ENCODE measurements around the gene EYS.
"Not testable (repeated sequence)": the region's sequence is repeated elsewhere in the genome, so short reads cannot be mapped to it uniquely, and the experiment has no call there.

The EYS gene

GRCh38 chr6:63792736-63793464 lies 1914.1 kb downstream of the EYS start:
- no peak for DNase-seq (ENCODE audit: low spot score)

- no peak for DNase-seq (ENCODE audit: low spot score)
These were observed 1916.7 kb downstream of the EYS start for GRCh38 chr6:63790334-63790733.

GRCh38 chr6:63789699-63790098 lies 1917.3 kb downstream of the EYS start:
- no peak for DNase-seq (ENCODE audit: low spot score)

GRCh38 chr6:63788569-63788968 lies 1918.5 kb downstream of the EYS start:
- DNase-seq (ENCODE audit: low spot score) = no peak

DNA sequence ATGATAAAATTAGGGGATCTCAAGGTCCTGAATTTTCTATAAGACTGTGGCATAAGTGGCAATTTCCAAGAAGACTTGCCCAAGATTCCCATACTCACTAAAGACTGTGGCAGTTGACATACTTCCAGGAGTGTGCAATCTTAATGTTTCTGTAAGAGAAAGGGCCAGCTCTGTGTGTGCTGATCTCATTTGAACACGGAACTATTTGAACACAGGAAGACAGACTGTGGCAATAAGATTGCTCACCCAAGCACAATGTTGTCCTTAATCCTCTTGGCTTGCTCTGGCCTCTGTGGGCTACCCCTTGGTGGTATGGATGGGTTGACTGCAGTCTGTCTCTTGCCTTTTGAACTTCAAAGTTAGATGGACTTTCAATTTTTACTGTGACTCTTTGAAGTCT lies 1920.0 kb downstream of the EYS start:
- DNase-seq (ENCODE audit: low spot score) = no peak

DNA sequence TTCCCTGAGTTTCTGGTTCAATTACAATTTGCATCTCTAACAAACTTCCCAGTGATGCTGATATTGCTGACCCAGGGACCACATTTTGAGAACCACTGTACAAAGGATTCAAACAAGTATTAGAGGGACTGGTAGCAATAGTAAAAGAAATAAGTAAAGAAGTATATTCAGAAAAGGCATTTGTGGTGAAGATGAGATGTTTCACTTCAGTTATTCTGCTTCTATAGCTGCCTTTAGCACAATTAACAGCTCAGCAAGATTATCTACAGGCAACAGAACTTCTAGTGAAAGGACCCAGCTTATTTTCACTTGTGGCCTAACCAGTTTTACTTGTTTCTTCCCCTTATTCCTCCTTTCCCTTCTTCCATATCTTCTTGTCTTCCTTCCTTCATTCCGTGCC lies 1922.0 kb downstream of the EYS start:
- no peak for DNase-seq (ENCODE audit: low spot score)

- peak; percentile 14 for DNase-seq (ENCODE audit: low spot score)
These were observed 1923.9 kb downstream of the EYS start for GRCh38 chr6:63783096-63783495.

- no peak for DNase-seq (ENCODE audit: low spot score)
These were observed 1932.1 kb downstream of the EYS start for GRCh38 chr6:63774961-63775360.

DNA sequence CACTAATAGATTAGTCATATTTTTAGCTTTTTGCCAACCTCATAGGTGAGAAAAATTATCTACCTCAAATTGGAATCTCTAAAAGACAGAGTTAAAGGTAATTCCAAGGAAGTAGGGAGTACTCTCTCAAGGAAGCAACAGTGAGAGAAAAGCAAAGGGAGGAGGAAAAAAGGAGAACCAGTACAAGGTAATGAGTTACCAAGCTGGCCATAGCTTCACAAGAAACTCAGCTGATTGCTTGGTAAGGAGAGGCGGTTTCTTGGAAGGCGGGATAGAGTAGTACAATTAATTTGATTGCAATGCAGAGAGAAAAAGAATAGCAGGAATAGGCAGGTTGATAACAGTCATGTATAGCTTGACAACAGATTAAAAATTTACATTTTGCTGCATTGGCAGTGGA lies 1933.8 kb downstream of the EYS start:
- no peak for DNase-seq (ENCODE audit: low spot score)

DNA sequence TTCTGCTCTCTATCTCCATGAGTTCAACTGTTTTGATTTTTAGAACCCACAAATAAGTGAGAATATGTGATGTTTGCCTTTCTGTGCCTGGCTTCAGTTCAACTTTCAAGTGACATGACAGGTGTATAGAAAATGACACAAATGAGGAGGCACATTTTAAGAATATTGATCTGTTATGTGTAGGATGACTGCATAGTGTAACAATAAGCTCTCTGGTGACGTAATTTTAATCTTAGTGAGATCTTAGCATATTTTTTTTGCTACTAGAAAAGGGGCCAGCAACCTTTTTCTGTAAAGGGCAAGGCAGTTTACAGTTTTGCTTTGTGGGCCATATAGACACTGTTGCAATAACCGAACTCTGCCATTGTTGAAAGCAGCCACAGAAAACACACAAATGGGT lies 1941.2 kb downstream of the EYS start:
- DNase-seq (ENCODE audit: low spot score) = no peak

DNA sequence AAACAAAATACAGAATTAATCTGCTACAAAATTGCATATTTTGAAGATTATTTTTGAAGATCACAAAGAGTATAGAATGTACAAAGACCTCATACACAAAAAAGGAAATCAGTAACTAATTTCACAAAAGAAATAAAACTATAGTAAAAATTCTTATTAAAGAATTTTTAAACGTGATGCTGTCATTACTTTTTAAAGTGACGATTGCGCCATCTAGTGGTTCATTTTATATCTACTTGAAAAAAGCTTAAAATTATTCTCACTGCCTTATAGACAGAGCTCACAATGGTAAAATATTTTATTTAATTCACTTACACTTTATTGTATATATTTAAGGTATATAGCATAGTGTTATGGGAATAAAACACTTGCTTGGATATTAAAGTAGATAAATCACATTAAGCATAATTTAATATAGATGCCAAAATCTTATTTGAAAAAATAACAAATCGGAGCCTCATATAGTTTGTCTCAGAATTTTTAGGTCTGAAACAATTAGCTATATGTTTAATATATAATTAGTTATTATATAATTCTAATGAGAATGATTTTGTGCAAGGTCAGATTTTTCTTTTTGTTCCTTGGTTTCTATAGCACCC lies 1942.6 kb downstream of the EYS start:
- DNase-seq (ENCODE audit: low spot score) = peak; percentile 54

DNA sequence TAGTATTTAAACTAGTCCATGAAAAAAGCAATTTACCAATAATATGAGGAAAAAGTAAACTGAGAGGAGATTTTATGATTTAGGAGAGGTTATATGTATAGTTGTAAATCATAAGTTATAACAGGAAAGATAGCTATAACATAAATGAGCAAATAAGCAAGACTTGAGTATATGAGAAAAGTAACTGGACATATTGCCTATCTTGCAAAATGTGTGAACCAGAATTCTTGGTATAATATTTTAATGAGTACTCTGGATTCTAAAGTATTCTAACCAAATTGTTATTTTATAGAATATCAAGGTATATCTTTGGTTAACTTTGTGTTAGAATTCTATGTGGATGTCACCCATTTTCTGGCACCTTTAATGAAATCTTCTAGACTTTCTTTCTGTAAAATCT lies 1946.8 kb downstream of the EYS start:
- no peak for DNase-seq (ENCODE audit: low spot score)

- DNase-seq (ENCODE audit: low spot score) = no peak
These were observed 1947.4 kb downstream of the EYS start for GRCh38 chr6:63759605-63760105.

- DNase-seq (ENCODE audit: low spot score) = no peak
These were observed 1949.2 kb downstream of the EYS start for GRCh38 chr6:63757826-63758225.

- not testable (repeated sequence) for DNase-seq (ENCODE audit: low spot score)
These were observed 1949.8 kb downstream of the EYS start for GRCh38 chr6:63757275-63757674.

DNA sequence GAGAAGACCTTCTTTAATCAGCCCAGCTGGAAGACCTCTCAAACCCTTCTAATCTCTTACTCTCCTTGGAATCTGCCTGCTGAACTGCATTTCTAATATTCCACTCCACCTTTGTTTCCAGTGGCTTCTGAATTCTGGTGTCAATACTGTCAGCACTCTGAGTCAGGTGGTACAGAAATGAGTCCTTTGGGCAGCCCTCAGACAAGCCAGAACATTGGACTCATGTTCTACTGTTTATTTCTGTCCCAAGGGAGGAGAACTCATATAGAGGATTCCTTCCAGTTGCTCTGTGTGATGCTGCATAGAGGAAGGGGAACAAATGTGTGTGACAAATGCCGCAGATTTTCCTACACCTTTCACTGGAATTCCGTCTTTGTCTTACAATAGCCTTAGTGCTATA lies 1956.6 kb downstream of the EYS start:
- DNase-seq (ENCODE audit: low spot score) = no peak

GRCh38 chr6:63745784-63746183 lies 1961.2 kb downstream of the EYS start:
- DNase-seq (ENCODE audit: low spot score) = no peak

GRCh38 chr6:63744810-63745209 lies 1962.2 kb downstream of the EYS start:
- DNase-seq (ENCODE audit: low spot score) = no peak

- DNase-seq (ENCODE audit: low spot score) = no peak
These were observed 1963.3 kb downstream of the EYS start for GRCh38 chr6:63743691-63744090.

GRCh38 chr6:63742060-63742459 lies 1965.0 kb downstream of the EYS start:
- no peak for DNase-seq (ENCODE audit: low spot score)

- peak; percentile 8 for DNase-seq (ENCODE audit: low spot score)
These were observed 1966.3 kb downstream of the EYS start for GRCh38 chr6:63740709-63741108.

DNA sequence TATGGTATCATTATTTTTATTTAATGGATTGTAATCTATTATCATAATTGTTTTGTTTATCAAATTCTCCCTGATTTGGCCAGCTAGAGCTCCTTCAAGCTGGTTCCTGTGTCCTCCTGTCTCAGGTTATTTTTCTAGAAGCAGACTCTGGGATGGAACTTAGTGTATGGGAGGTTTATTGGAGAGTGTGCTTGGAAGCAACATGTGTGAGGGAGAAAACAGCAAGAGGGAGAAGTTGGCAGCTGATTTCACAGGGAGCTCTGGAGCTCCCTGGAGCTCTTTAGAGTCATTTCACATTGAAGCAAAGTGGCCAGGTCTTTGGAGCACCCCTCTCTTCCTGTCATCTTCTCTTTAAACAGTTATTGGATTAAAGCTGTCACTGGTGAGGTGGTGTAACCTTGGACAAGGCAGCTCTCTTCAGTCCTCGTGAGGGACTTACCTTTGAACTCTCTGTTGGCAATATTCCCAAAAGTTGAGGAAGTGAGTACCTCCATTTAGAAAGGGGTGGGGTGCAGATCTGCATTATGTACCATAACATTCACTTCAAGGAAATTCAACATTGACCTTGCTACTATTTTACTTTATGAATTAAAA lies 1967.8 kb downstream of the EYS start:
- peak; percentile 59 for DNase-seq (ENCODE audit: low spot score)

- DNase-seq (ENCODE audit: low spot score) = not testable (repeated sequence)
These were observed 1968.8 kb downstream of the EYS start for GRCh38 chr6:63738190-63738589.
